ENCODE results near the gene METTL8. TPM values are rescaled to one million over a fixed set of nuclear protein-coding genes. Genes with fewer than 3 reads are reported as not detected.

Gene METTL8
- total RNA-seq, 2 experiments from 2014 or later: 13.6 to 20.0 TPM

DNA sequence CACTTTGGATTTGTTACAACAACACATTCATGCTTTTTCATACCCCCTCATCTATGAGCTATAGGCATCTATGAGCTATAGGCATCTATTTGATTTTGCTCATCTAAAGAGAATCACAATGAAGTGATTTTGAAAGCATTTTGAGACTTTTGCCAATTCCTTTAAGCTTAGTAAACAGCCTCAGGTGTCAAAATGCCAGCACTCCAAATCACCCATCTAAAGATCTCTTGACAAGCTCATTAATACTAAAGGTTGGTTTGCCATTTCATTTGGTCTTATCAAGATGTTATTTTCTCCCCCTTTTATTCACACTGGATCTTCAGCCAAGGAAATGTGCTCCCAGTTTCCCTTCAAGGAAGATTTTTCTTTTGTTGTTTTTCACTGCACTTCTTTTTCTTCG, 162.4 kb downstream of the METTL8 start:
- ChIA-PET CTCF (interaction anchor here (0.7 to 1.1 kb wide), 2 partner anchors 17 to 55 kb away, joined by 3 to 4 read pairs; no protein-coding TSS in a partner anchor), POLR2A (no interaction called here)
- Mint-ChIP-seq H3K27ac (no peak overlapping the region), H3K36me3 (ENCODE audit: low read depth) (no peaks in the 10 kb centered on the region), H3K9me3 (no peaks in the 10 kb centered on the region), H3K4me1 (no peaks in the 10 kb centered on the region), H3K4me3 (no peak overlapping the region), H3K27me3 (no peaks in the 10 kb centered on the region)
- DNase-seq: no peak

DNA sequence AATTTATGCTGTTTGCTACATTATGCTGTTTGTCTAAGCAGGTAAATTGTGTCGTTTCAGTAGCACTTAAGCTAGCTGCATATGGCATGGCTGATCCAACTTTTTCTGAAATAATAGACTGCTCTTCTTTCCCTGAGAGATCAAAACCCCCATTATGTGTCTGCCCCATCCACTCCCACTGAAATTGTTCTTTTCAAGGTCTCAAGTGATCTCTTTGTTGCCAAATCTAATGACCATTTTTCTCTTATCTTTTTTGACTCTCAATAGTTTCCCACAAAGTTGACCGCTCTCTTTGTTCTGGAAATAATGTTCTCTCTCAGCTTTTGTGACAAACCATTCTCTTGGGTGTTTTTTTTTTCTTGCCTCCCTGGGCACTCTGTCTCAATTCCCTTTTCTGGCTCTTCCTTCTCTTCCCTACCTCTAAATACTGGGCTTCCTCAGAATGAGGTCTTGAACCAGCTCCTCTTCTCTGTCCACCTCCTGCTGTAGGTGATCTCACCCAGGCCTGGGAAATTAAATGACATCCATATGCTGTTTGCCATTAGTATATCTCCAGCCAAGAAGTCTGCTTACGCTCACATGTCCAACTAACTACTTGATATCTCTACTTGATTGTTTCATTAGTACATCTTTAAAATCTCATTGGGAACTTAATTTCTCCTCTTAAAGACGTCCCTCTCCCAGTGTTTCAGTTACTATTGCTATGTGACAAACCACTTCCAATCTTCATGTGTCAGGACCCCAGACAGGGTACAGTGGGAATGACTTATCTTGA, 165.7 kb downstream of the METTL8 start:
- H3K4me3 Mint-ChIP-seq: no peak overlapping the region
- DNase-seq: no peak
- H3K27me3 Mint-ChIP-seq: no peaks in the 10 kb centered on the region
- H3K36me3 Mint-ChIP-seq (ENCODE audit: low read depth): peaks cover 2% of the 10 kb centered on the region
- ChIA-PET CTCF (interaction anchor here (1.0 kb wide), 1 partner anchor 181 kb away, joined by 3 read pairs; no protein-coding TSS in a partner anchor), POLR2A (no interaction called here)
- no peak overlapping the region for H3K27ac Mint-ChIP-seq
- no peaks in the 10 kb centered on the region for H3K4me1 Mint-ChIP-seq
- H3K9me3 Mint-ChIP-seq: no peaks in the 10 kb centered on the region

Other genes with a start within 250 kb of the METTL8 start
- 10 to 100 TPM; 12.8 to 14.8 TPM for gene DCAF17, start 236 bp upstream of the METTL8 start, total RNA-seq
- gene CYBRD1, start 88.5 kb upstream of the METTL8 start, total RNA-seq: under 1 TPM; 0.88 to 0.93 TPM